SH-SY5Y (cell line): ENCODE measurements around the gene SESN2.
A peak's percentile ranks its signal among the peaks of the same experiment; 100 is the strongest.

Experiments used
- GATA2 ChIP-seq: IDR thresholded peaks from 2 replicates; pipeline ENCODE4 v1.6.1; 2011; ENCODE audit warnings: mild to moderate bottlenecking, low read depth, low read length
- GATA3 ChIP-seq: IDR thresholded peaks from 2 replicates; pipeline ENCODE4 v1.6.1; 2011; ENCODE audit warnings: low read depth, mild to moderate bottlenecking, low read length, moderate library complexity

- TF ChIP-seq GATA3 (0 out of 2 replicates have a peak, but pooled peaks have one; percentile 19), GATA2 (peak; percentile 77)
Observed at GRCh38 chr1:28236656-28237322, 22.5 kb upstream of the SESN2 start.
